Stimulated activated naive CD8-positive, alpha-beta T cell treated with anti-CD3 and anti-CD28 coated beads, Interleukin-15, amount 100 ng/mL, for 72 hours (primary cell): ENCODE results near the gene ST7.
A peak's percentile ranks its signal among the peaks of the same experiment; 100 is the strongest.
"Not testable (repeated sequence)": the region's sequence is repeated elsewhere in the genome, so short reads cannot be mapped to it uniquely, and the experiment has no call there.

Experiments
- ATAC-seq: fragments of 150-1000 bp; cut with Tn5 transposase; 2 replicates; pipeline ENCODE4 v1.10.0; 2021; ENCODE audit warnings: mild to moderate bottlenecking, moderate library complexity
- DNase-seq, 2 donors: peaks; one replicate each; pipeline ENCODE4 v3.0.0; 2021 to 2022
- H3K27ac Mint-ChIP-seq, 2 donors: one replicate each; pipeline ENCODE4 v1.8.0; 2022; ENCODE audit warnings: mild to moderate bottlenecking in 2 of 2, mixed read lengths in 2 of 2, moderate library complexity in 2 of 2
- H3K27me3 Mint-ChIP-seq: one replicate; pipeline ENCODE4 v1.8.0; 2022; ENCODE audit warnings: mixed read lengths
- H3K4me1 Mint-ChIP-seq: one replicate; pipeline ENCODE4 v1.8.0; 2022; ENCODE audit warnings: mild to moderate bottlenecking, mixed read lengths
- H3K4me3 Mint-ChIP-seq, 2 donors: one replicate each; pipeline ENCODE4 v1.8.0; 2022; ENCODE audit warnings: mild to moderate bottlenecking in 2 of 2, mixed read lengths in 2 of 2, moderate library complexity in 1 of 2
- H3K9me3 Mint-ChIP-seq, 2 donors: one replicate each; pipeline ENCODE4 v1.8.0; 2022; ENCODE audit warnings: mixed read lengths in 2 of 2

Gene ST7

DNA sequence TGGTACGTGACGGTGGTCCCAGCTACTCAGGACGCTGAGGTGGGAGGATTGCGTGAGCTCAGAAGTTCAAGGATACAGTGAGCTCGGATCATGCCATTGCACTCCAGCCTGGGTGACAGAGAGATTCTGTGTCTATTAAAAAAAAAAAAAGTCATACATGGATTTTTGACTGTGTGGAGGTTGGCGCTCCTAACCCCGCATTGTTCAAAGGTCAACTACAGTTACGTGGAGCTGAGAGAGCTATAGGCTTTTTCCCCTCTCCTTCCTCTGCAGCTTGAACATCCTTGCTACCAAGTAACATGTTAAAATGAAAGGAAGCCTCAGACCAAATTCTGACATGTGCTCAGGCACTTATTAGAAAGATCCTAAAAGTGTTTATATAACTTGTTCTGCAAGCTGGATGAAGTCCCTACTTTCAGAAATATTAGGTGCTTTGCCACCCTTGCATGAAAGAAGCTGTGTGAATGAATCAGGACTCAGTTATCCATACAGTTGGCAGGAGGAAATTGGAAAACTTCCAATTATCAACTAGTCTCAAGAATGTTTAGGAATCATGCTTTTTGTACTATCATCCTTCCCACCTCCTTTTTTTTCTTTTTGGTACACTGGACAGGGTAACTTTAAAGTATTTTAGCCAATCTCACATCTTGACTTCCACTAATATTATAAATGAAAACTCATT lies 12.5 kb upstream of the ST7 start:
- Mint-ChIP-seq H3K4me1 (no peaks in the 10 kb centered on the region), H3K27ac (no peak overlapping the region), H3K27me3 (peaks cover 11% of the 10 kb centered on the region), H3K4me3 (no peak overlapping the region), H3K9me3 (no peaks in the 10 kb centered on the region)
- DNase-seq = no peak
- no peak for ATAC-seq

DNA sequence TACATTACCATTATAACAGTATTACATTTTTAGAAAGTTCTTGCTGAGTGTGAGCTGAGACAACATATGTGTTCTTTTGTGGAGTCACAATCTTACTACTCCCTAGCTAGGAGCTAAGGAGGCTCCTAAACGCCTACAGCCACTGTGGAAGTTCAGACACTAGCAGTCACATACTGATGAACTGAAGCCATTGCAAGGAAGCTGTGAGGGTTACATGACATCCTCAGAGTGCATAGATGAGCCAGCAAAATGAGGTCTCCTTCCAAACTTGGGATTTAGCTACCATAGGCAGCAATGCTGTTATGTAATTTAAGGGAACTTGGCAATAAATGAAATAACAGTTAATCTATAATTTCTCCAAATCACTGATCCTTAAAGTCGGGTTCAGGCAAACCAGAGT lies 10.8 kb upstream of the ST7 start:
- no peak overlapping the region for H3K4me3 Mint-ChIP-seq
- H3K27me3 Mint-ChIP-seq = peaks cover 7% of the 10 kb centered on the region
- H3K4me1 Mint-ChIP-seq = no peaks in the 10 kb centered on the region

DNA sequence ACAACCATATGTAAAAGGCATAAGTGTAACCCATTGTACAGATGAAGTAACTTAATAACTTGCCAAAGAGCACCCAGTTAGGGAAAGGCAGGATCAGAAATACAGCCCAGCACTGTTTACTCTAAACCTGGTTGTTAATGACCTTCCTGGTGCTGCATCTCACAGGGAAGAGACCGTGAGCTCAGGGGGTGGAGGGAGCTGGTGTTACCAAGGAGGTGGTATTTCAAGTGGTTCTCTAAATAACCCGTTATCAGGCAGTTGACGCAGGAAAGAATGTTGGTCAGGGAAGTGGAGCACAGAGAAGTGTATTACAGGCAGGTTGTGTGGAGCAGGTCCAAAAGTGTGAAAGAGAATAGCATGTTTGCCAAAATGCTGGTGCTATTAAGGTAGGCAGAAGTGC lies 4.4 kb upstream of the ST7 start:
- H3K27ac Mint-ChIP-seq = no peak overlapping the region
- no peaks in the 10 kb centered on the region for H3K9me3 Mint-ChIP-seq
- H3K4me1 Mint-ChIP-seq = peaks cover 9% of the 10 kb centered on the region
- no peak overlapping the region for H3K4me3 Mint-ChIP-seq
- peaks cover 6% of the 10 kb centered on the region for H3K27me3 Mint-ChIP-seq
- DNase-seq = no peak
- ATAC-seq = no peak

More for the DNA sequence above, 10.8 kb upstream of the ST7 start:
- no peak overlapping the region for H3K27ac Mint-ChIP-seq
- ATAC-seq = no peak
- DNase-seq = no peak
- no peaks in the 10 kb centered on the region for H3K9me3 Mint-ChIP-seq

DNA sequence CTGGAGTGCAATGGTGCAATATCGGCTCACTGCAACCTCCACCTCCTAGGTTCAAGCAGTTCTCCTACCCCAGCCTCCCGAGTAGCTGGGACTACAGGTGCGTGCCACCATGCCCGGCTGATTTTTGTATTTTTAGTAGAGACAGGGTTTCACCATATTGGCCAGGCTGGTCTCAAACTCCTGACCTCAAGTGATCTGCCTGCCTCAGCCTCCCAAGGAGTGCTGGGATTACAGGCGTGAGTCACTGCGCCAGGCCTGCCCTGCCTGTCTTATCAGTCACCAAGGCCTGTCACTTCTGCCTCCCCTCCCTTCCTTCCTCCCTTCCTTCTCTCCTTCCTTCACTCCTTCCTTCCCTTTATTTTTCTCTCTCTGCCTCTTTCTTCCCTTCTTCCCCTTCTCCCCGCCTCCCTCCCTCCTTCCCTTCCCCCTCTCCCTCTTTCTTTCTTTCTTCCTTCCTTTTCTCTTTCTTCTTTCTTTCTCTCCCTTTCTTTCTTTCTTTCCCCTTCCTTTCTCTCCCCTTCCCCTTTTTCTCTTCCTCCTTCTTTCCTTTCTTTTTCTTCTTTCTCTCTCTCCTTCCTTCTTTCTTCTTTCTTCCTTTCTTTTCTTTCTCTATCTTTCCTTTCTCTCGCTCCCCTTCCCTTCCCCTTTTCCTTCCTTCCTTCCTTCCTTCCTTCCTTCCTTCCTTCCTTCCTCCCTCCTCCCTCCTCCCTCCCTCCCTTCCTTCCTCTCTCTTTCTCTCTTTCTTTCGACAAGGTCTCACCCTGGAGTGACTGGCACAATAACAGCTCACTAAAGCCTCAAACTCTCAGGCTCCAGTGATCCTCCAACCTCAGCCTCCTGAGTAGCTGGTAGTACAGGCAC lies 3.1 kb upstream of the ST7 start:
- no peak overlapping the region for H3K4me3 Mint-ChIP-seq
- ATAC-seq = no peak
- peaks cover 6% of the 10 kb centered on the region for H3K27me3 Mint-ChIP-seq
- DNase-seq = no peak
- H3K4me1 Mint-ChIP-seq = peaks cover 13% of the 10 kb centered on the region
- no peaks in the 10 kb centered on the region for H3K9me3 Mint-ChIP-seq
- no peak overlapping the region for H3K27ac Mint-ChIP-seq

DNA sequence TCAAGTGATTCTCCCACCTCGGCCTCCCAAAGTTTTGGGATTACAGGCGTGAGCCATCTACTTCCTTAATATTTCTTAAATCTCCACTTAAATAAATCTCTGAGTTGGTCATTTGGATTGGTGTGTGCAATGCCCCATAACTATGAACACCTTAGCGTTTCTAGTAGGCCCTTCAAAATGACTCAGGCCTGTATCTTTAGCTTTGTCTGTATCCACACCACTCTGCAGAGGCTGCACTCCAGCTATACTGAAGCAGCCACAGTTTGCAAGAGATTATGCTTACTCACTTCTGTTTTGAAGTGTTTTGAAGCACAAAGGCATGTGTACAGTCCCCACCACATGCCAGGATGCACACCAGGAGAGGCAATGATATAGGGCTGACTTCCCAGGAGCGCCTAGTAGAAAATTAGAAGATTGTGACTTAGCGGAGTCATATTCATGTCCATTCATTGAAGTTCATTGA lies 2.4 kb upstream of the ST7 start:
- DNase-seq (no peak), ATAC-seq (no peak)
- Mint-ChIP-seq H3K9me3 (no peaks in the 10 kb centered on the region), H3K27ac (no peak overlapping the region), H3K27me3 (peaks cover 6% of the 10 kb centered on the region), H3K4me3 (no peak overlapping the region), H3K4me1 (peaks cover 20% of the 10 kb centered on the region)

DNA sequence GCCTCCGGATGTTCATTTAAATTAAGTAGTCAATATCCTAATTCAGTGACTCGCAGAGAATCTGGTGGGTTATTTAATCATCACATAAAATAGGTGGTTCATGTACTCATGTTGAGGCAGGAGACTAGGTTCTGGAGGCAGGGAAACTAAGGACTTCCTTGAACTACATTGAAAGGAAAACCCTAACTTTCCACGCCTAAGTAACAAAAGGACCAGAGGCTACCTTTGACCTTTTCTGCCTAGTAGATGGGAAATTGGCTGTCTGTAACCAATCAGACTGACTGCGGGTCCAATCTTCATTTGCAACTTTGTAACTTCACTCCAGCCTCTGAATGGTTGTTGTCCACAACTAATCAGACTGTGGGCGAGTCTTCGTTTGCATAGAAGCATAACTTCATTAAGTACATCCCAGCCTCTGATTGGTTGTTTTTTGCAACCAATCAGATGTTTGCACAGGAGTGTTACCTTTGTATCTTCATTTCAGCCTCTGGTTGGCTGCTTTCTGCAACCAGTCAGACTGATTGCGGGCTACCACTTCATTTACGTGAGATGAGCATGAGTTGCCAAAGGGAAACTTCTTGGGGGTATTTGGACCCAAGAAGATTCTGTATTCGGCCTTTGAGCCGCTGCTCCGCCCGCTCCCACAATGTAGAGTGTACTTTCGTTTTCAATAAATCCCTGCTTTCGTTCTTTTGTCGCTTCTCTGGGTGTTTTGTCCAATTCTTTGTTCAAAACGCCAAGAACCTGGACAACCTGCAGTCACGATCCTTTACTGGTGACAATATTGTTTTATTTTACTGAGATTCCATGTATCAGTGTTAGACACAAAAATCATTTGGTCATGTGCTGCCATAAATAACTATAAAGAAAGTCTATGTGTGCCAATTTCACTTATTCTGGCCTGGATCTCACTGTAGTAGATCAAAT lies 1.7 kb upstream of the ST7 start:
- no peak for ATAC-seq
- Mint-ChIP-seq H3K9me3 (no peaks in the 10 kb centered on the region), H3K4me1 (peaks cover 27% of the 10 kb centered on the region), H3K27ac (no peak overlapping the region), H3K4me3 (peak overlapping the region in 1 of 2 donors; percentile 9), H3K27me3 (peaks cover 6% of the 10 kb centered on the region)
- no peak for DNase-seq

DNA sequence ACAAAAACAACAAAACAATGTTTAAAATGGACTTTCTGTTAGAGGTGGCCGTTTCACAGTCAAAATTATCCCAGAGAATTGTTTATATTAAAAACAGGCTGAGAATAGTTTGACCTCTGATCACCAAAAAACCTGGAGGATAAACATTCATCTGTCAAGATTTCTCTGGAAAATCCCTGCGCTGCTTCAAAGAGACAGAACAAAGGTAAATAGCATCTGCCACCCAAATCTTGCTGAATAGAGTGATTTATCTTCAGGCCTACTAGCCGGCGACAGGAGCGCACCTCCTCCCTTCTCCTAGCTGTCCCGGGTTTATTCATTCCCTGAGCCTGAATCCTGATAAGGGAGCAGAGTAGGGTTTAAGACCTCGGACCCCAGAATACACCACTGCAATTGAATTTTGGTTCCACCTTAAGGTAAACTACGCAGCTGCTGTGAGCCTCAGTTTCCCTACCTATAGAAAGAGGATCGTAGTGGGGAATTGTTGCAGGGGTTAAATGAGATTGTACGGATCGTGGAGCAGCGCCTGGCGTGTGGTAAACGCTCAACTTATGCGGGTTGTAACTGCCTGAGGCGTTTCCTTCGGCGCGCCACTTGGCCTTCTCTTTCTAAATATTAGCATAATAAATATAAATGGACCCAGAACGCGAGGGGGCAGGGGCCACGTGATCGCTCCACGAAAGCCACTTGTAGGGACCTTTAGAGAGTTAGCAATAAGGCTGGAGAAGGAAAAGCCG lies 498 bp upstream of the ST7 start:
- DNase-seq (no peak), ATAC-seq (no peak)
- H3K9me3 Mint-ChIP-seq = no peaks in the 10 kb centered on the region
- H3K27ac Mint-ChIP-seq = peak overlapping the region; percentile 77 to 91
- H3K4me1 Mint-ChIP-seq = peaks cover 29% of the 10 kb centered on the region
- peak overlapping the region; percentile 79 to 83 for H3K4me3 Mint-ChIP-seq
- peaks cover 6% of the 10 kb centered on the region for H3K27me3 Mint-ChIP-seq

DNA sequence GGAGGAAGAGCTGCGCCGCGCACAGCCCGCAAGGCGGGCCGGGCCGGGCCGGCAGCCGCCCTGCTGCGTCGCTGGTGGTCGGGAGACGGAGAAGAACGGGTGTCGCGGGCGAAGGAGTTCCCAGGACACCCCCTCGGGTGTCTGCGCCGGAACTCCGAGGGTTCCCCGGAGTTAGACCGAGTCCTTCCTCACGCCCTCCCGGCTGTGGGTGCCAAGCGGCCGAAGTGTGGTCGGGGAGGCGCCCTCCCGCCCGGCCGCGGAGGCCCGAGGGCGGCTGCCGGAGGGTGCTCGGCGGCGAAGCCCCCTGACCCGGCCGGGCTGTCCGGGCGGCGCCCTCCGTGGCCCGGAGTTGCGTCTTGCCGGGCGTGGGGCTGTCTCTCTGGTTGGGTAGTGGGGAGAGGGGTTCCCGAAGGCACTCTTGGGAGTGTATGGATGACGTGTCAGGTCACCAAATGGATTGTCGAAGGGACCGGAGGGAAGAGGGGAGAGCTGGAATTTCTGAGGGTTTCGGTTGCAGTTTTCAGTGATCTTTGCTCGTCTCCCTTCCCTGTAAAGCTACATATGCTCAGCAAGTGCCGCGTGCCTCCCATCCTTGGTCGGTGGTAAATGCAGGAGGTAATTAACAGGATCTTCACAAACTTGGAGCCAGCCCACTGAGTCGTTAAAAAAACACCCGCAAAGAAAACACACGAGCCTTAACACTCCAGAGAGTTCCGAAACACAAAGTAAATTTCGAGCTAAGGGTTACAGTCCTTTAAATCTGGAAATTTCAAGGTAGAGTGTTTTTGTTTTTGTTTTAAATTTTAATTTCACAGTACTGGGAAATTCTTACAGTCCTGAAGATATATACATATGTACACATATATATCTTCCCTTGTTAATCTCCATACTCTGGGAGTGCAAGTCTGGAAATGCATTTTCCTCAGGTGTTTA lies 871 bp downstream of the ST7 start:
- ATAC-seq (peak; percentile 18), DNase-seq (no peak)
- Mint-ChIP-seq H3K27me3 (peaks cover 6% of the 10 kb centered on the region), H3K9me3 (no peaks in the 10 kb centered on the region), H3K4me3 (peak overlapping the region; percentile 86 to 90), H3K4me1 (peaks cover 29% of the 10 kb centered on the region), H3K27ac (peak overlapping the region; percentile 82 to 95)

DNA sequence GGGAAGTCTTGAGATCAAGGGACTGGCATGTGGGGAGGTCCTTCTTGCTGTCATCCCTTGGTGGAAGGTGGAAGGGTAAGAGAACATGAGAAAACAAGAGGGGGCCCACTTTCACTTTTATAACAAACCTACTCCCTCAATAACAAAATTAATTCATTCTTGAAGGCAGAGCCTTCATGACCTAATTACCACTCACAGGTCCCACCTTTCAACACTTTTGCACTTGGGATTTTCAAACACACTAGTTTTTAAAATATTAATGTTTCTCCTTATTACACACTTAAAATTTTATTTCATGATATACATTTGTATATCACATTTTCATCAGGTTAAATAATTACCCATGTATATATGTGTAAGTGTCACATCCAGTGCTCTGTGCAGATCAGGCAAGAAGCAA lies 2.0 kb downstream of the ST7 start:
- ATAC-seq (no peak), DNase-seq (no peak)
- Mint-ChIP-seq H3K9me3 (no peaks in the 10 kb centered on the region), H3K4me1 (peaks cover 29% of the 10 kb centered on the region), H3K4me3 (peak overlapping the region; percentile 35 to 90), H3K27ac (peak overlapping the region in 1 of 2 donors; percentile 22), H3K27me3 (peaks cover 6% of the 10 kb centered on the region)

DNA sequence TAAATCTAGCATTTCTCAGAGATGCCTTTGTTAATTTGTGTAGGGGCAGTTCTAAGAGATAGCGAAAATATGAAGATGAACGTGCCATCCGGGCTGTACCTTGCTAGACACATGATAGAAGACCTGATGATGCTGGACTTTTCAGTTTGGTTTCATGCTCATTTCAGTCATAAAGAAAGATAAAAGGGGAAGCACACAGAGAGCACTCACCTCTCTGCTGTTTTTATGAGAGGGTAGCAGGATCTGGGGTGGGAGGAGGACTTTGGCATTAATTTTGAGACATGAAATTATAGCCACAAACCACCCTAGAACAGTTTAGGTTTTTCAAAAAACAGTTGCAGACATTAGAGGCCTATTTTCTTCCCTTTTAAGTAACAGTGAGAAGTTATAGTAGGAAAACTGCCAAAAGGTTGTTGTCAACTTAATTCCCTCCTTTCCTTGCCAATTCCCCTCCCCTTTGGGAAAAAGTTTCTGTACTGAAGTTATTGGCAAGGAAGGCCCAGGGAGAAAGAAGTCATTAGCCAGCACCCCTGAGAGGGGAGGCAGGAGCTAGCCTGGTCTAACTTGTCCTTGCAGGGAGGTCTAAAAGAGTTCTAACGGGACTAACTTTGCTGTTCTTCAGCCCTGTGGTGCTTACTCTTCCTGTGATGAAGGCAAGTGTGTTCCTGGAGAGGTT lies 2.6 kb downstream of the ST7 start:
- peaks cover under 1% of the 10 kb centered on the region for H3K27me3 Mint-ChIP-seq
- ATAC-seq (peak; percentile 87), DNase-seq (peak; percentile 11 to 43)
- H3K9me3 Mint-ChIP-seq = no peaks in the 10 kb centered on the region
- peak overlapping the region in 1 of 2 donors; percentile 6 for H3K27ac Mint-ChIP-seq
- H3K4me3 Mint-ChIP-seq = peak overlapping the region in 1 of 2 donors; percentile 90
- H3K4me1 Mint-ChIP-seq = peaks cover 29% of the 10 kb centered on the region

DNA sequence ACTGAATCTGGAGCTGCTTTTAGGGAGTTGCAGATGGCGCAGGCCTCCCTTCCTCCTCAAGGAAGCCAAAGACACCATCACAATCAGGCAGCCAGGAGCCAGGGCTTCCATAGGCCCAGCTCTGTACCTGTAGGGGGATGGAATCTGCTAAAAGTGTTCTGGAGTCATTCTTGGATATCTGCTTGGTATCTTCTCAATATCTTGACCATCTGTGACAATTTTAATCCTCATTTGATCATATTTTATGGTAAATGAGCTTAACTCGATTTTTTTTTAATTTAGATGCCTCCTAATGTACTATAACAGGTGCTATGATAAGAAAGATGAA lies 3.1 kb downstream of the ST7 start:
- Mint-ChIP-seq H3K4me3 (peak overlapping the region in 1 of 2 donors; percentile 23), H3K9me3 (no peaks in the 10 kb centered on the region), H3K27me3 (no peaks in the 10 kb centered on the region), H3K4me1 (peaks cover 29% of the 10 kb centered on the region), H3K27ac (no peak overlapping the region)
- DNase-seq (no peak), ATAC-seq (no peak)

DNA sequence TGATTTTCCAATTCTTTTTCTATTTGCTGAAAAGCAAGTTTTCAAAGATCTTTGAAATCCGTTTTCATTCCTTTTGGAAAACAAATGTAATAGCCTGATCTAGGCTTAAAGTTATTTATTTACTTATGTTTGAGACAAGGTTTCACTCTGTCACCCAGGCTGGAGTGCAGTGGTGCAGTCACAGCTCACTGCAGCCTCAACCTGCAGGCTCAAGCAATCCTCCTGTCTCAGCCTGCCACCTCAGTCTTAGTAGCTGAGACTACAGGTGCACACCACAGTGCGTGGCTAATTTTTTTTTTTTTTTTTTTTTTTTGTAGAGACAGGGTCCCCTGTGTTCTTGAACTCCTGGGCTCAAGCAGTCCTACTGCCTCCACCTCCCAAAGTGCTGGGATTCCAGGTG lies 4.6 kb downstream of the ST7 start:
- H3K27ac Mint-ChIP-seq = no peak overlapping the region
- H3K4me3 Mint-ChIP-seq = no peak overlapping the region
- no peak for DNase-seq
- peaks cover 22% of the 10 kb centered on the region for H3K4me1 Mint-ChIP-seq
- no peak for ATAC-seq
- no peaks in the 10 kb centered on the region for H3K27me3 Mint-ChIP-seq
- no peaks in the 10 kb centered on the region for H3K9me3 Mint-ChIP-seq

DNA sequence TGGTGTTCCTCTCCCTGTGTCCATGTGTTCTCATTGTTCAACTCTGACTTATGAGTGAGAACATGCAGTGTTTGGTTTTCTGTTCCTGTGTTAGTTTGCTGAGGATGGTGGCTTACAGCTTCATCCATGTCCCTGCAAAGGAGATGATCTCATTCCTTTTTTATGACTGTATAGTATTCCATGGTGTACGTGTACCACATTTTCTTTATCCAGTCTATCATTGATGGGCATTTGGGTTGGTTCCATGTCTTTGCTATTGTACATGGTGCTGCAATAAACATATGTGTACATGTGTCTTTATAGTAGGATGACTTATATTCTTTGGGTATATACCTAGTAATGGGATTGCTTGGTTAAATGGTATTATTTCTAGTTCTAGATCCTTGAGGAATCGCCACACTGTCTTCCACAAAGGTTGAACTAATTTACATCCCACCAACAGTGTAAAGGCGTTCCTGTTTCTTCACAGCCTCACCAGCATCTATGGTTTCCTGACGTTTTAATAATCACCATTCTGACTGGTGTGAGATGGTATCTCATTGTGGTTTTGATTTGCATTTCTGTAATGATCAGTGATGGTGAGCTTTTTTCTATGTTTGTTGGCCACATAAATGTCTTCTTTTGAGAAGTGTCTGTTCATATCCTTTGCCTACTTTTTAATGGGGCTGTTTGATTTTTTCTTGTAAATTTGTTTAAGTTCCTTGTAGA lies 8.8 kb downstream of the ST7 start:
- not testable (repeated sequence) for H3K4me3 Mint-ChIP-seq, H3K4me1 Mint-ChIP-seq, H3K27ac Mint-ChIP-seq, H3K9me3 Mint-ChIP-seq, H3K27me3 Mint-ChIP-seq, DNase-seq, ATAC-seq
